ENCODE results near the gene TPSD1.
"Not testable (repeated sequence)": the region's sequence is repeated elsewhere in the genome, so short reads cannot be mapped to it uniquely, and the experiment has no call there.

The TPSD1 gene

GRCh38 chr16:1283996-1284616 is 28.2 kb downstream of the TPSD1 start:
- no peak for DNase-seq

GRCh38 chr16:1285669-1286512 is 30.0 kb downstream of the TPSD1 start:
- no peak for DNase-seq

GRCh38 chr16:1286513-1287094 is 30.7 kb downstream of the TPSD1 start:
- DNase-seq = no peak

- no peak for DNase-seq
These were observed 32.3 kb downstream of the TPSD1 start for GRCh38 chr16:1287982-1288670.

GRCh38 chr16:1288813-1289476 is 33.1 kb downstream of the TPSD1 start:
- no peak for DNase-seq

- DNase-seq = no peak
These were observed 33.6 kb downstream of the TPSD1 start for GRCh38 chr16:1289477-1289866.

GRCh38 chr16:1290063-1290501 is 34.2 kb downstream of the TPSD1 start:
- DNase-seq = no peak

GRCh38 chr16:1290860-1291575 is 35.1 kb downstream of the TPSD1 start:
- no peak for DNase-seq

GRCh38 chr16:1291576-1291974 is 35.7 kb downstream of the TPSD1 start:
- no peak for DNase-seq

GRCh38 chr16:1292208-1292607 is 36.3 kb downstream of the TPSD1 start:
- DNase-seq = not testable (repeated sequence)

- DNase-seq = not testable (repeated sequence)
These were observed 36.9 kb downstream of the TPSD1 start for GRCh38 chr16:1292808-1293207.

- DNase-seq = no peak
These were observed 38.2 kb downstream of the TPSD1 start for GRCh38 chr16:1293921-1294656.

GRCh38 chr16:1295465-1295864 is 39.6 kb downstream of the TPSD1 start:
- no peak for DNase-seq

GRCh38 chr16:1296688-1297017 is 40.8 kb downstream of the TPSD1 start:
- not testable (repeated sequence) for DNase-seq

- DNase-seq = no peak
These were observed 41.3 kb downstream of the TPSD1 start for GRCh38 chr16:1297018-1297696.

- DNase-seq = no peak
These were observed 42.5 kb downstream of the TPSD1 start for GRCh38 chr16:1298406-1298805.

GRCh38 chr16:1299012-1299867 is 43.4 kb downstream of the TPSD1 start:
- DNase-seq = no peak

- DNase-seq = no peak
These were observed 44.0 kb downstream of the TPSD1 start for GRCh38 chr16:1299868-1300203.

GRCh38 chr16:1300664-1301476 is 45.0 kb downstream of the TPSD1 start:
- no peak for DNase-seq
